Fibroblast of lung (primary cell): ENCODE measurements around the gene CTTNBP2NL. TPM values are rescaled to one million over a fixed set of nuclear protein-coding genes. Genes with fewer than 3 reads are reported as not detected.

ENCODE experiments used
- DNase-seq, 2 donors: peaks; one replicate each; pipeline versions ENCODE4 v3.0.0 to v3.0.0-alpha.2; 2010; ENCODE audit warnings: low read depth in 2 of 2
- H2AFZ ChIP-seq: 2 replicates; pipeline ENCODE4 v1.5.1; 2012; ENCODE audit warnings: low read length, control low read depth, inconsistent platforms
- H3K27ac ChIP-seq: 2 replicates; pipeline ENCODE4 v1.5.1; 2011; ENCODE audit warnings: low read length, control low read depth; ENCODE audit not compliant: insufficient read depth
- H3K27me3 ChIP-seq: 2 replicates; pipeline ENCODE4 v1.5.1; 2011; ENCODE audit warnings: mild to moderate bottlenecking, low read length; ENCODE audit not compliant: control insufficient read depth, insufficient read depth
- H3K36me3 ChIP-seq: 2 replicates; pipeline ENCODE4 v1.5.1; 2011; ENCODE audit warnings: low read length; ENCODE audit not compliant: control insufficient read depth, insufficient read depth
- H3K4me1 ChIP-seq: 2 replicates; pipeline ENCODE4 v1.5.1; 2011; ENCODE audit warnings: low read length; ENCODE audit not compliant: control insufficient read depth, insufficient read depth; ENCODE audit errors: extremely low read depth
- H3K4me2 ChIP-seq: 2 replicates; pipeline ENCODE4 v1.5.1; 2011; ENCODE audit warnings: low read length, control low read depth; ENCODE audit not compliant: insufficient read depth; ENCODE audit errors: extremely low read depth
- H3K4me3 ChIP-seq, 4 experiments: fragments of 200-600 bp in 1 of 4; sonication (generic) in 1 of 4; replicated peaks in 1 of 4; 2 replicates each; pipeline ENCODE4 v1.5.1; 2011 to 2016; ENCODE audit warnings: low read length in 4 of 4, low read depth in 3 of 4, mild to moderate bottlenecking in 3 of 4, control low read depth in 2 of 4, inconsistent platforms in 1 of 4, mixed read lengths in 1 of 4; ENCODE audit not compliant: insufficient read depth in 1 of 4; ENCODE audit errors: control extremely low read depth in 1 of 4
- H3K79me2 ChIP-seq: 2 replicates; pipeline ENCODE4 v1.5.1; 2012; ENCODE audit warnings: mild to moderate bottlenecking, low read length, inconsistent platforms; ENCODE audit not compliant: control insufficient read depth, insufficient read depth
- H3K9ac ChIP-seq: 2 replicates; pipeline ENCODE4 v1.5.1; 2011; ENCODE audit warnings: mild to moderate bottlenecking, low read length, control low read depth; ENCODE audit not compliant: insufficient read depth
- H3K9me3 ChIP-seq: 2 replicates; pipeline ENCODE4 v1.5.1; 2012; ENCODE audit warnings: low read depth, low read length; ENCODE audit not compliant: control insufficient read depth, insufficient read depth
- H4K20me1 ChIP-seq: 2 replicates; pipeline ENCODE4 v1.5.1; 2011; ENCODE audit warnings: low read length; ENCODE audit not compliant: control insufficient read depth, insufficient read depth; ENCODE audit errors: extremely low read depth
- CTCF ChIP-seq, 2 donors: IDR thresholded peaks in 1 of 2; conservative IDR thresholded peaks in 1 of 2; 1 replicate in 1 of 2; 2 replicates in 1 of 2; pipeline ENCODE4 v1.5.1; 2011 to 2012; ENCODE audit warnings: low read length in 2 of 2, control low read depth in 1 of 2, inconsistent platforms in 1 of 2, low read depth in 1 of 2, mild to moderate bottlenecking in 1 of 2
- EZH2 ChIP-seq: IDR thresholded peaks from 2 replicates; pipeline ENCODE4 v1.5.1; 2012; ENCODE audit warnings: low read length, control low read depth, mild to moderate bottlenecking; ENCODE audit errors: missing control alignments
- polyA plus RNA-seq, 2 donors: library from polyadenylated mRNA; depleted of rRNA in 1 of 2; stranded (reverse) in 1 of 2; unstranded in 1 of 2; fragments of >200 nt; gene quantifications; 2 replicates each; pipeline ENCODE4 v1.2.1, GENCODE V29; 2011 to 2012; ENCODE audit warnings: missing spikeins in 1 of 2
- total RNA-seq: library from RNA; depleted of rRNA; stranded (reverse); fragments of >200 nt; gene quantifications from 2 replicates; pipeline ENCODE4 v1.2.1, GENCODE V29; 2014

The CTTNBP2NL gene
- total and polyA plus RNA-seq, 2 donors (not counting 1 experiment from before 2014, with no cell fraction given) = 18.5 to 26.8 TPM

GRCh38 chr1:112429749-112430148, 33.7 kb downstream of the CTTNBP2NL start:
- H3K9me3 ChIP-seq = no peaks in the 10 kb centered on the region
- no peaks in the 10 kb centered on the region for H3K27me3 ChIP-seq
- no peaks in the 10 kb centered on the region for H4K20me1 ChIP-seq
- H3K4me1 ChIP-seq = no peaks in the 10 kb centered on the region
- H3K27ac ChIP-seq = no peak overlapping the region
- H3K4me3 ChIP-seq = no peak overlapping the region
- TF ChIP-seq CTCF (conservative IDR thresholded peaks at IDR 0.05 in 1 of 2, IDR thresholded peaks at IDR 0.05 in 1 of 2; ENCODE audit: low read depth in 1 of 2, low read length in 2 of 2) = no peak
- no peak for TF ChIP-seq EZH2
- H3K4me2 ChIP-seq = no peak overlapping the region
- no peak overlapping the region for H3K9ac ChIP-seq
- H3K79me2 ChIP-seq = peaks cover 9% of the 10 kb centered on the region
- no peak overlapping the region for H2AFZ ChIP-seq
- peaks cover 2% of the 10 kb centered on the region for H3K36me3 ChIP-seq
- no peak for DNase-seq

- Histone ChIP-seq H4K20me1 (no peaks in the 10 kb centered on the region), H3K27me3 (no peaks in the 10 kb centered on the region), H3K79me2 (peaks cover 8% of the 10 kb centered on the region), H3K4me1 (no peaks in the 10 kb centered on the region), H3K36me3 (no peaks in the 10 kb centered on the region), H3K9ac (no peak overlapping the region), H2AFZ (no peak overlapping the region), H3K27ac (no peak overlapping the region), H3K4me3 (no peak overlapping the region), H3K9me3 (no peaks in the 10 kb centered on the region), H3K4me2 (no peak overlapping the region)
- no peak for DNase-seq
- no peak for TF ChIP-seq CTCF (conservative IDR thresholded peaks at IDR 0.05 in 1 of 2, IDR thresholded peaks at IDR 0.05 in 1 of 2; ENCODE audit: low read depth in 1 of 2, low read length in 2 of 2)
These were observed 35.0 kb downstream of the CTTNBP2NL start for GRCh38 chr1:112431038-112431437.

- Histone ChIP-seq H3K27me3 (no peaks in the 10 kb centered on the region), H3K36me3 (no peaks in the 10 kb centered on the region), H4K20me1 (no peaks in the 10 kb centered on the region), H3K9ac (no peak overlapping the region), H3K4me3 (no peak overlapping the region), H2AFZ (no peak overlapping the region), H3K4me1 (no peaks in the 10 kb centered on the region), H3K79me2 (peaks cover 30% of the 10 kb centered on the region), H3K9me3 (no peaks in the 10 kb centered on the region), H3K4me2 (no peak overlapping the region), H3K27ac (no peak overlapping the region)
- TF ChIP-seq CTCF (conservative IDR thresholded peaks at IDR 0.05 in 1 of 2, IDR thresholded peaks at IDR 0.05 in 1 of 2; ENCODE audit: low read depth in 1 of 2, low read length in 2 of 2) (no peak), EZH2 (no peak)
- no peak for DNase-seq
These were observed 39.4 kb downstream of the CTTNBP2NL start for GRCh38 chr1:112435448-112435847.
